ENCODE measurements around the gene SLC35D1.
"Not testable (repeated sequence)": the region's sequence is repeated elsewhere in the genome, so short reads cannot be mapped to it uniquely, and the experiment has no call there.

Gene SLC35D1

DNA sequence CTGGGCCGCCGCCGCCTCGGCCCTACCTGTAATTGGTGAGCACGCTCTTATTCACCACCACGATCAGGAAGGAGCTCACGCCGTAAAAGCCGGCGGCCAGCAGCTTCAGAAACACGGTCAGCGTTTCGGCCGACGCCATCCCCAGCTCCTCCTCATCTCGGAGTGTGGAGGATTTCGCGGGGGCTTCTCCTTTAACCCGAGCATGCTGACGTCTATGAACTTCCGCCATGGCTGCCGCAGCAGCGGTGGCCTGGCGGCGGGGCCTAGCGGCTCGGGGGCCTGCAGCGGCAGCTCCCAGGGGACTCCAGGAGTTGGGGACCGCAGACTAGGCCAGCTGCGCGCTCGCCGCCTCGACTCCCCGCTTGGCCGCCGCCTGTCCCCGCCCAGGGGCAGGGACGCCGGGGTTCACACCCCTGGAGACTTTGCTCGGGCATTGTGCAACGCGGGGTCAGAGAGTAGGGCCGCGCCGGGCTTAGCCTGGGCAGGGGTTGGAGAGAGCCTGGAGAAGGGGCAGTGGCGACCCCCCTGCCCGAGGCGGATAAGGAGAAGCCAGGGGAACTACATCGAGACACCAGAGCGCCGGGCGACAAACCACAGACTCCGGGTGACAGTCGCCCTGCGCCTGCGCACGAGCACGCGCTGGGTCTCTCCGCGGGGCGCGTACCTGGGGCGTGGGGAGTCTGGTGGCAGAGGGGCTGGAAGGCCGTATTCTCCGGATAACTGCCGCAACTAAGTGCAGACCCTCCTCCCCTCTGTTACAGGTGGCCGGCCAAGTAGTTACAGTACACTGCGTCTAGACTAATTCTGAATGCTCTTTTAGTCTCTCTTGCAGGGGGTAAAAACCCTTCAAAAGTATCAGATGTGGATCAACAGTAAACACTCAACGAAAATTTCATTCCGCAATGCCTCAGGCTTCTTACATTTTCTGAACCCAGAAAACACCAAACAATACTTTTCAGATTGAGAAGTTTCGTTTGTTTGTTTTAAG lies at the start of gene SLC35D1:
Gene SLC35D1 (minus strand): TSS at position 364 of the 988 bp plus-strand sequence. CDS start 135 bp downstream, at position 229.
- DNase-seq, result peak; percentile 87

DNA sequence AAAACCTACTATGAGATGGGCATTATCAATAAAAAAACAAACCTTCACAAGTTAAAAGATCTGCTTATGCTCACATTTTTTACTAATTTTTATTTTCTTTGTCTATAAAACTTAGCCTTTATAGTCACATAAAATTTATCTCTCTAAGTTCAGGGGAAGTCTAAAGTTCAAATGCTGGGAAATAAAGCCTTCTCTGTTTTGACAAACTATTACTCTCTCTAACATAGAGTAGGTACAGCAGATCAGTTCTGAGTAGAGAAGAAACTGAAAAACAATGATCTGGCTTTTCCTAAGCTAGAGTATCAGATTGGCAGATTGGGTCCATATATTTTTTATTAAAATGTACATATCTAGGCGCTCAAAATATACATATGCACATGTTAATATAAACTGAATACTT lies 49.6 kb upstream of the SLC35D1 start:
- no peak for DNase-seq

- no peak for DNase-seq
Measured at GRCh38 chr1:67100833-67101232, 46.9 kb upstream of the SLC35D1 start.

- no peak for DNase-seq
Measured at GRCh38 chr1:67097305-67097704, 43.4 kb upstream of the SLC35D1 start.

GRCh38 chr1:67094191-67094590 lies 40.2 kb upstream of the SLC35D1 start:
- no peak for DNase-seq

DNA sequence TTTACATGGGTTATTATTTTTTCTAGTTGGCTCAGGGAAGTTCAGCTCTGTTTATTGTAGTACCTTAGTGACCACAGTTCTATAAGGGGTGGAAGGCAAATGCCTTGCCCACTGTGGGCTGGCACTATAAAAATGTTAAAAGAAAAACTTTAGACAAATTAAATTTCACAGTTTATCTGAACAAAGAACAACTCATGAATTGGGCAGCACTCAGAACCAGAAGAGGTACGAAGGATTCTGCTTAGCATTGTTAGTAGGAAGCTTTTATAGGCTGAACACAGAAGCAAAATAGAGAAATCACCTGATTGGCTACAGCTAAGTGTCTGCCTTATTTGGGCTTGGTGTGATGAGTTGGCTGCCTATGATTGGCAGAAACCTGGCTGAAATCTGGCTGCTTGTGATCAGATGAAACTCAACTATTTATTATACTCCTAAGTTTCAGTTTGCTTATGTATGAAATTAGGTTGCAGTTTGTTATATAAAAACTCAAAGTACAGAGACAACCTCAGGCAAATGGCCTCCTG lies 35.8 kb upstream of the SLC35D1 start:
- DNase-seq, result no peak

- DNase-seq, result no peak
Measured at GRCh38 chr1:67088440-67088839, 34.5 kb upstream of the SLC35D1 start.

GRCh38 chr1:67085326-67085725 lies 31.4 kb upstream of the SLC35D1 start:
- no peak for DNase-seq

- peak; percentile 6 for DNase-seq
Measured at GRCh38 chr1:67084765-67085318, 30.9 kb upstream of the SLC35D1 start.

DNA sequence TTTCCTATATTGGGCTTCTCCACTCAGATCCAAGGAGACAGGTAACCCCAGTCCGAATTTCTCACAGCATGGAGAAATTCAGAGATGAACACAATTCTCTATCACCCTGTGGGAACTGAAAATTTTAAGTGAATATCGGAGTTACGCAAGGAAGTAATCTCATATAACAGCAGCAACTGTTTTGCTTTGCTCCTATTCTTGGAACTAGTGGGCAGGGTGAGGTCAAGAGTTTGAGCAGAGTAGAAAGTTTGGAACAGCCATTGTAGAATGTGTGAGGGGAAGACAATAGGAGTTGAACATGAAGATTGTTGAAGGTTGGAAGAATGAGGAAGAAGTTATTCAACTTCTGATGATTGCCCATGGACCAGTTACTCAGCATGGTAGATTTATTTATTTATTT lies 24.3 kb upstream of the SLC35D1 start:
- DNase-seq, result no peak

DNA sequence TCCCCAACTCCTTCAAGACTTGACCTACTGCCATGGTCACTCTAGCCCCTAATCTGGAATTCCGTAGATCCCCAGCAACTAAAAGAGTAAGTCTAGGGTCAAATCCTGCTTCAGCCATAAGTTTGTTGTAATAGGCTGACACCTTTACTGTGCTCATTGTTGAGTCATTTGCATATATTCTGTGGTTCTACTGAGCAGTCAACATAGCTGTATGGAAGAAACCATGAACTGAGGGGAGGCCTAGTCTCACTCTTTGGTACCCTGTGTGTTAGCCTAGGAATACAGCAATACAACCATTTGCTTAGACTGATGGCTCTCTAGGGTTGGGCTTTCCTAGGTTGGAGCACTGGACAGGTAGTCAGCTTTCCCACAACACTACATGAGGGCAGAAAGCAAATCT lies 23.6 kb upstream of the SLC35D1 start:
- no peak for DNase-seq

DNA sequence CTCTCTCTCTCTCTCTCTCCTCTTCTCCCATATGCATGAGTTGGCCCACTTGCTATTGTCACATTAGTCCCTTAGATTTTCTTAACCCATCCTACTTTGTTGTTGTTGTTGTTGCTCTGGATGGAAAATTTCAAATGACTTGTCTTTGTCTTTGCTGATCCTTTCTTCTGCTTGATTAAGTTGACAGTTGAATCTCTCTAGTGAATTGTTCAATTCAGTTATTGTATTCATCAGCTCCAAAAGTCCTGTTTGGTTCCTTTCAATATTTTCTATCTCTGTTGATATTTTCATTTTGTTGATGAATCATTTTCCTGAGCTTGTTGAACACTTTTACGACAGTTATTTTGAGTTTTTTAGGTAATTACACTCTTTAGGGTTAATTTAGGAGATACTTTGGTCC lies 18.8 kb upstream of the SLC35D1 start:
- no peak for DNase-seq

DNA sequence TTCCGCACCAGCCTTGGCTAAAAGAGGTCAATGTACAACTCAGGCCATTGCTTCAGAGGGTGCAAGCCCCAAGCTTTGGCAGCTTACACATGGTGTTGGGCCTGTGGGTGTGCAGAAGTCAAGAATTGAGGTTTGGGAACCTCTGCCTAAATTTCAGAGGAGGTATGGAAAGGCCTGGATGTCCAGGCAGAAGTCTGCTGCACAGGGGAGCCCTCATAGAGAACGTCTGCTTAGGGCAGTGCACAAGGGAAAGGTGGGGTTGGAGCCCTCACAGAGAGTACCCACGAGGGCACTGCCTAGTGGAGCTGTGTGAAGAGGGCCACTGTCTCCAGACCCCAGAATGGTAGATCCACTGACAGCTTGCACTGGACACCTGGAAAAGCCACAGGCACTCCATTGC lies 13.7 kb upstream of the SLC35D1 start:
- not testable (repeated sequence) for DNase-seq

GRCh38 chr1:67062412-67062811 lies 8.5 kb upstream of the SLC35D1 start:
- no peak for DNase-seq

- no peak for DNase-seq
Measured at GRCh38 chr1:67061266-67061665, 7.3 kb upstream of the SLC35D1 start.

DNA sequence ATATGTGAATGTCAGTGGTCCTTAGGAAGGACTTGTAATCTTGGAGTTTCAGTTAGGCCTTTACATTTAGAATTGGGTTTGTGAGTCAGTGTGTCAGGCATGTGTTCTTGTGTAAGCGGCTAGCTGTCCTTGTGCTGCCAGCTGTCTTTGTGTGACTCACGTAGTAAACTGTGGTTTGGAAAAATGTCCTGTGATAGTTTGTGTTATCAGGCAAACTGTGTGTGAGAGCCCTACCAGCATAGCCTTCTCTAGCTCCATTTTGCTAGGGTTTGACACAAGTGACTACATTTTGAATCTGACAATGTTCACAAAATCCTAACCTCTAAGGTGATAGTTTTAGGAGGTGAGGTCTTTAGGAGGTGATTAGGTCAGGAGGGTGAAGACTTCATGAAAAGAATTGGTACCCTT lies 6.9 kb upstream of the SLC35D1 start:
- no peak for DNase-seq

- no peak for DNase-seq
Measured at GRCh38 chr1:67059346-67059745, 5.4 kb upstream of the SLC35D1 start.

- no peak for DNase-seq
Measured at GRCh38 chr1:67058761-67059160, 4.8 kb upstream of the SLC35D1 start.

DNA sequence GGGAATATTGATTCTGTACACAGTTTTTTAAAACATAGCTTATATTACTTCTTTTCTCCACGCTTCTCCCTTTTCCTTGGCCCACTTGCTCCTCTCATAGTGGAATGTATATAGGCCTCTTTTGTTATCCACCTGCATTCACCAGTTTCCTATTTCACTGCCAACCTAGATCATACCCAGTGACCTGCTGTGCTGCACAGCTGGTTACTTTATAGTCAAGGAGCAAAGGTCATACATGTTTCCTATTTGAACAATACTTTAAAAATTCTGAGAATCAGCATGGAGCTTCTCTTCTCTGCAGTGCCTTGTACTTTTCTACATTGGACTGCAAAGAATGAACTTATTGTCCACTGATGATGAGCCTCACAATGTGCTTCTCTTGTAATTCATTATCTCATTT lies 4.3 kb upstream of the SLC35D1 start:
- DNase-seq, result peak; percentile 87

GRCh38 chr1:67053535-67053784 lies 488 bp downstream of the SLC35D1 start:
- DNase-seq, result no peak

- peak; percentile 47 for DNase-seq
Measured at GRCh38 chr1:67052741-67053534, 1.0 kb downstream of the SLC35D1 start.

DNA sequence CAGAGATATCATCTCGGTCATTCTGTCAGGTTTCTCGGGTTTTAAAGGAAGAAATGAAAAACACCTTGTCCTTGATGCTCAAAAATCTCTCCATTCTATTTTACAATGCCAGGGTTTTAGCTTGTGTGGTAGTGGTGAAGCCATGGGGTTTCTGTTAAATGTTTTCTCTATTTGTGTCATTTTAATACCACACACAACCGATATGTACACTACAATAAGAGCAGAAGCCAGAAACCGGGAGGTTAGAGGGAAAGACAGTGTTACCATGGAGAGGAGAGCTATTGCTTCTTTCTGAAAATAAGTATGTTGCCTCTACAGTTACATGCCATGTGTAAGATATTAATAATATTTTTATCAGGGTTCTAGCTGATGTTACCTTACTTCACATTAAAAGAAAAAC lies 2.8 kb downstream of the SLC35D1 start:
- no peak for DNase-seq

- DNase-seq, result no peak
Measured at GRCh38 chr1:67044631-67045270, 9.2 kb downstream of the SLC35D1 start.

Data from NCI-H146 (cell line).